ENCODE measurements around the gene PLCB3. TPM values are rescaled to one million over a fixed set of nuclear protein-coding genes. Genes with fewer than 3 reads are reported as not detected.

Gene PLCB3
- total and polyA plus RNA-seq, 2 of the 13 experiments (the other 11 are each of a cell fraction or from before 2014, with no cell fraction given) = 7.5 to 13.8 TPM

DNA sequence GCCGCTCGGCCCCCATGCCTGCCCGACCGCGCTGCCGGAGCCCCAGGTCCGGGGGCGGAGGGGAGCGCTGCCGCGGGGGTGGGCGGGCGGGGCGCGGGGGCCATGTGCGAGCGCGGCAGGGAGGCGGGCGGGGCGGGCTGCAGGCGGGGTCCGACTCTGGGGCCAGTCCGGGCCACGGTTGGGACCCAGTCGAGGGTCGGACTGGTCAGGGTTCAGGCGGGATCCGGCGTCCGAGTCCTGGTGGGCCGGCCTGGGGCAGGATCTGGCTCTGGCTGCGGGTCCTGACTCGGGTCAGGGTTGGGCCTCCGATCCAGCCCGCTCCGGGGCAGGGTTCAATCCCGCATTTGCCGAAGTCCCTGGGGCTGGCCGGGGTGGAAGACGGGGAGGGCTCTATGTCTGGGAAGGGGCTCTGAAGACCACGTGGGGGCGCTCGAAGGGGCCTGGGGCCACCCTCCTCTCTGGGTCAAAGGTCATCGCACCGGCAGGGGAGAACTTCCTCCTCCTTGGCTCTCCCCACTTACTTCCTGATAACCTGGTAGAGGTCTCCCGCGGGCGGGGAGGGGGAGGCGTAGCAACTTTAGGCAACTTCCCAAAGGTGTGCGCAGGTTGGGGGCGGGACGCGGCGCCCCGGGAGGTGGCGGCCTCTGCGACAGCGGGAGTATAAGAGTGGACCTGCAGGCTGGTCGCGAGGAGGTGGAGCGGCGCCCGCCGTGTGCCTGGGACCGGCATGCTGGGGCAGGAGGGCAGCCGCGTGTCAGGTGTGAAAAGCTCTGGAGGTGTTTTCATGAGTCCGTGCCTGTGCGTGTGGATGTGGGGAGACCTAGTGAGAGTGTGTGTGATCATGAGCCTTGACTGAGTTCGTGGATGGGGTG, 54.6 kb downstream of the PLCB3 start:
- ATAC-seq (peak; percentile 48), DNase-seq (ENCODE audit: low spot score) (peak; percentile 77), FAIRE-seq (peak; percentile 70)
- Histone ChIP-seq H3K9me3 (ENCODE audit: low read length) (no peaks in the 10 kb centered on the region), H3K4me1 (ENCODE audit: insufficient read depth, low read length) (peaks cover 66% of the 10 kb centered on the region), H3K79me2 (ENCODE audit: insufficient read depth, low read length) (peaks cover 15% of the 10 kb centered on the region), H3K4me3 (replicated peaks in 1 of 3; ENCODE audit: insufficient read depth in 1 of 3, low read depth in 2 of 3, low read length in 3 of 3) (peak overlapping the region; percentile 66 to 85 (median 68)), H2AFZ (ENCODE audit: low read length) (no peak overlapping the region), H3K27me3 (ENCODE audit: control insufficient read depth in 1 of 2, insufficient read depth in 2 of 2, low read length in 2 of 2) (no peaks in the 10 kb centered on the region; a peak in 1 of 5 replicates), H3K4me2 (ENCODE audit: low read depth, low read length) (peak overlapping the region; percentile 97), H3K27ac (ENCODE audit: extremely low read length, insufficient read depth, low read length) (peak overlapping the region; percentile 82), H3K9ac (ENCODE audit: insufficient read depth, low read depth, low read length) (peak overlapping the region; percentile 81), H4K20me1 (ENCODE audit: insufficient read depth, low read length) (no peaks in the 10 kb centered on the region), H3K36me3 (replicated peaks in 1 of 2; ENCODE audit: control insufficient read depth in 1 of 2, insufficient read depth in 2 of 2, low read length in 2 of 2) (no peaks in the 10 kb centered on the region)
- POLR2A ChIA-PET = interaction anchor here (1.0 to 5.5 kb wide), 11 partner anchors 11 to 120 kb away, joined by 3 to 103 read pairs (median 10); partner anchors contain the start of genes BAD, GPR137, NUDT22 and PLCB3
- CTCF ChIA-PET (ENCODE audit: low intra/inter-chr PET ratio, low total read pairs) = interaction anchor here (1.2 kb wide), 1 partner anchor 49 kb away, joined by 3 read pairs; no protein-coding TSS in a partner anchor
- BruUV-seq (replicated peaks) = TSS peak; percentile 79
- in situ Hi-C loops (cut with HindIII; ENCODE audit: extremely low pct_ligation_motif_present, low pct_unique_long_range_greater_than_20kb) = no loop called here
- intact Hi-C loops (cut with micrococcal nuclease; ENCODE audit: unreplicated experiment) = loop anchor here (2.0 to 10.0 kb wide), 2 partner anchors 35 to 121 kb away; partner anchors contain the start of gene STIP1
- WGBS (ENCODE audit: low lambda C conversion rate) = 0% methylated on average over 23 of the region's 71 CpGs
- TF ChIP-seq ELF4 (CRISPR knock-in tag; IDR thresholded peaks at IDR 0.05; ENCODE audit: borderline replicate concordance) (0 out of 2 replicates have a peak, but pooled peaks have one; percentile 38), TARDBP (CRISPR knock-in tag; IDR thresholded peaks at IDR 0.05) (peak; percentile 28; the same call in 1 of the 2 replicates), ZNF792 (CRISPR knock-in tag; IDR thresholded peaks at IDR 0.05) (peak; percentile 75), ARID2 (CRISPR knock-in tag; IDR thresholded peaks at IDR 0.05; ENCODE audit: borderline replicate concordance) (no peak), TGIF2 (CRISPR knock-in tag; IDR thresholded peaks at IDR 0.05) (peak; percentile 74; the same call in 1 of the 2 replicates)
- TF ChIP-seq, protein P1, sequence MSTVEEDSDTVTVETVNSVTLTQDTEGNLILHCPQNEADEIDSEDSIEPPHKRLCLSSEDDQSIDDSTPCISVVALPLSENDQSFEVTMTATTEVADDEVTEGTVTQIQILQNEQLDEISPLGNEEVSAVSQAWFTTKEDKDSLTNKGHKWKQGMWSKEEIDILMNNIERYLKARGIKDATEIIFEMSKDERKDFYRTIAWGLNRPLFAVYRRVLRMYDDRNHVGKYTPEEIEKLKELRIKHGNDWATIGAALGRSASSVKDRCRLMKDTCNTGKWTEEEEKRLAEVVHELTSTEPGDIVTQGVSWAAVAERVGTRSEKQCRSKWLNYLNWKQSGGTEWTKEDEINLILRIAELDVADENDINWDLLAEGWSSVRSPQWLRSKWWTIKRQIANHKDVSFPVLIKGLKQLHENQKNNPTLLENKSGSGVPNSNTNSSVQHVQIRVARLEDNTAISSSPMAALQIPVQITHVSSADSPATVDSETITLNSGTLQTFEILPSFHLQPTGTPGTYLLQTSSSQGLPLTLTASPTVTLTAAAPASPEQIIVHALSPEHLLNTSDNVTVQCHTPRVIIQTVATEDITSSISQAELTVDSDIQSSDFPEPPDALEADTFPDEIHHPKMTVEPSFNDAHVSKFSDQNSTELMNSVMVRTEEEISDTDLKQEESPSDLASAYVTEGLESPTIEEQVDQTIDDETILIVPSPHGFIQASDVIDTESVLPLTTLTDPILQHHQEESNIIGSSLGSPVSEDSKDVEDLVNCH (CRISPR knock-in tag; IDR thresholded peaks at IDR 0.05) = no peak
- TF ChIP-seq, protein P2, sequence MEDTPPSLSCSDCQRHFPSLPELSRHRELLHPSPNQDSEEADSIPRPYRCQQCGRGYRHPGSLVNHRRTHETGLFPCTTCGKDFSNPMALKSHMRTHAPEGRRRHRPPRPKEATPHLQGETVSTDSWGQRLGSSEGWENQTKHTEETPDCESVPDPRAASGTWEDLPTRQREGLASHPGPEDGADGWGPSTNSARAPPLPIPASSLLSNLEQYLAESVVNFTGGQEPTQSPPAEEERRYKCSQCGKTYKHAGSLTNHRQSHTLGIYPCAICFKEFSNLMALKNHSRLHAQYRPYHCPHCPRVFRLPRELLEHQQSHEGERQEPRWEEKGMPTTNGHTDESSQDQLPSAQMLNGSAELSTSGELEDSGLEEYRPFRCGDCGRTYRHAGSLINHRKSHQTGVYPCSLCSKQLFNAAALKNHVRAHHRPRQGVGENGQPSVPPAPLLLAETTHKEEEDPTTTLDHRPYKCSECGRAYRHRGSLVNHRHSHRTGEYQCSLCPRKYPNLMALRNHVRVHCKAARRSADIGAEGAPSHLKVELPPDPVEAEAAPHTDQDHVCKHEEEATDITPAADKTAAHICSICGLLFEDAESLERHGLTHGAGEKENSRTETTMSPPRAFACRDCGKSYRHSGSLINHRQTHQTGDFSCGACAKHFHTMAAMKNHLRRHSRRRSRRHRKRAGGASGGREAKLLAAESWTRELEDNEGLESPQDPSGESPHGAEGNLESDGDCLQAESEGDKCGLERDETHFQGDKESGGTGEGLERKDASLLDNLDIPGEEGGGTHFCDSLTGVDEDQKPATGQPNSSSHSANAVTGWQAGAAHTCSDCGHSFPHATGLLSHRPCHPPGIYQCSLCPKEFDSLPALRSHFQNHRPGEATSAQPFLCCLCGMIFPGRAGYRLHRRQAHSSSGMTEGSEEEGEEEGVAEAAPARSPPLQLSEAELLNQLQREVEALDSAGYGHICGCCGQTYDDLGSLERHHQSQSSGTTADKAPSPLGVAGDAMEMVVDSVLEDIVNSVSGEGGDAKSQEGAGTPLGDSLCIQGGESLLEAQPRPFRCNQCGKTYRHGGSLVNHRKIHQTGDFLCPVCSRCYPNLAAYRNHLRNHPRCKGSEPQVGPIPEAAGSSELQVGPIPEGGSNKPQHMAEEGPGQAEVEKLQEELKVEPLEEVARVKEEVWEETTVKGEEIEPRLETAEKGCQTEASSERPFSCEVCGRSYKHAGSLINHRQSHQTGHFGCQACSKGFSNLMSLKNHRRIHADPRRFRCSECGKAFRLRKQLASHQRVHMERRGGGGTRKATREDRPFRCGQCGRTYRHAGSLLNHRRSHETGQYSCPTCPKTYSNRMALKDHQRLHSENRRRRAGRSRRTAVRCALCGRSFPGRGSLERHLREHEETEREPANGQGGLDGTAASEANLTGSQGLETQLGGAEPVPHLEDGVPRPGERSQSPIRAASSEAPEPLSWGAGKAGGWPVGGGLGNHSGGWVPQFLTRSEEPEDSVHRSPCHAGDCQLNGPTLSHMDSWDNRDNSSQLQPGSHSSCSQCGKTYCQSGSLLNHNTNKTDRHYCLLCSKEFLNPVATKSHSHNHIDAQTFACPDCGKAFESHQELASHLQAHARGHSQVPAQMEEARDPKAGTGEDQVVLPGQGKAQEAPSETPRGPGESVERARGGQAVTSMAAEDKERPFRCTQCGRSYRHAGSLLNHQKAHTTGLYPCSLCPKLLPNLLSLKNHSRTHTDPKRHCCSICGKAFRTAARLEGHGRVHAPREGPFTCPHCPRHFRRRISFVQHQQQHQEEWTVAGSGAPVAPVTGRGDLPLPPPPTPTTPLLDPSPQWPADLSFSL (CRISPR knock-in tag; IDR thresholded peaks at IDR 0.05) = no peak
- TF ChIP-seq, protein P3, sequence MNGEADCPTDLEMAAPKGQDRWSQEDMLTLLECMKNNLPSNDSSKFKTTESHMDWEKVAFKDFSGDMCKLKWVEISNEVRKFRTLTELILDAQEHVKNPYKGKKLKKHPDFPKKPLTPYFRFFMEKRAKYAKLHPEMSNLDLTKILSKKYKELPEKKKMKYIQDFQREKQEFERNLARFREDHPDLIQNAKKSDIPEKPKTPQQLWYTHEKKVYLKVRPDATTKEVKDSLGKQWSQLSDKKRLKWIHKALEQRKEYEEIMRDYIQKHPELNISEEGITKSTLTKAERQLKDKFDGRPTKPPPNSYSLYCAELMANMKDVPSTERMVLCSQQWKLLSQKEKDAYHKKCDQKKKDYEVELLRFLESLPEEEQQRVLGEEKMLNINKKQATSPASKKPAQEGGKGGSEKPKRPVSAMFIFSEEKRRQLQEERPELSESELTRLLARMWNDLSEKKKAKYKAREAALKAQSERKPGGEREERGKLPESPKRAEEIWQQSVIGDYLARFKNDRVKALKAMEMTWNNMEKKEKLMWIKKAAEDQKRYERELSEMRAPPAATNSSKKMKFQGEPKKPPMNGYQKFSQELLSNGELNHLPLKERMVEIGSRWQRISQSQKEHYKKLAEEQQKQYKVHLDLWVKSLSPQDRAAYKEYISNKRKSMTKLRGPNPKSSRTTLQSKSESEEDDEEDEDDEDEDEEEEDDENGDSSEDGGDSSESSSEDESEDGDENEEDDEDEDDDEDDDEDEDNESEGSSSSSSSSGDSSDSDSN (CRISPR knock-in tag; IDR thresholded peaks at IDR 0.05) = peak; percentile 87
